Activated CD4-positive, alpha-beta T cell treated with anti-CD3 and anti-CD28 coated beads for 48 hours (primary cell): ENCODE measurements around the gene PTPN23.

Experiments
- DNase-seq: peaks from one replicate; pipeline ENCODE4 v3.0.0-alpha.2; 2020

Gene PTPN23

GRCh38 chr3:47376393-47376792, 4.4 kb upstream of the PTPN23 start:
- DNase-seq = no peak

DNA sequence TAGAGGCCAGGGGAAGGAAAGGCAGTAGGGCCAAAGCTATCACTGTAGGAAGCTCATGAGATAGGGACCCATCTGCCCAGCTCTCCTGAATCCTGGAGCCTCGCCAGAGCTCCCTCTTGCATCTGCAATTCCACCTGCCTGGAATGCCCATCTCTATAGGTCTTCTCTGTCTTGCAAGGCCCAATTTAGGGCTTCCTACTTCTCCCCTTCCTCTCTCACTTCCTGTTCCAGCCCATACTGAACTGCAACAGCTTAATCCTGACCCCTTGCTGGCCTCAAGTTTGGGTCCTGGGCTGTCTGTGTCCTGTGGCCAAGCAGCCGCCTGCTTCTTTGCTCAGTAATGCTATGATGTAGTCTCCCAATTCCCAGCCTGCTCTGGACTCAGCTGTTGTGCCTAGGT, 3.6 kb upstream of the PTPN23 start:
- no peak for DNase-seq

GRCh38 chr3:47378869-47379268, 2.0 kb upstream of the PTPN23 start:
- DNase-seq = no peak

GRCh38 chr3:47379411-47379899, 1.4 kb upstream of the PTPN23 start:
- DNase-seq = no peak

DNA sequence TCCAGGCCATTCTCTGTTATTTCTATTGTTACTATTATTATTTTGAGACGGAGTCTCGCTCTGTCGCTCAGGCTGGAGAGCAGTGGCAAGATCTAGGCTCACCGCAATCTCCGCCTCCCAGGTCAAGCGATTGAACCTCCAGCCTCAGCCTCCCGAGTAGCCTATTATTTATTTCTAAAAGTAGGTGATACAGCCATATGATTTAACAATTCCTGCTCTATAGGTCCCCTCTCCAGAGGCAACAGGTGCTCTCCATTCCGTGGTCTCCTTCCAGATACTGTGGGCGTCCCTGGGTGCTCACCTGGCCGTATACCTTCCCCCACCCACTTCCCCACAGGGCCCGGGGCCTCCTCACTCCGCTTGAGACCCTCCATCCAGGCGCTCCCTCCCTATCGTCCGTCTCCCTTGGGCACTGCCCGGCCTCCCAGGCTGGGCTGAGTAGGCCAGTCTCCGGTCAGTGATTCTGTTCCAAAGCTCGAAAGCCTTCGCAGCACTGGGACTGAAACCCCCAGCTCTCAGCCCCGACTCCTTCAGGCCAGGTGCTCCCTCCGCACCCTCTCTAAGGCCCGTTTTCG, 708 bp upstream of the PTPN23 start:
- no peak for DNase-seq

GRCh38 chr3:47381317-47382157, 716 bp downstream of the PTPN23 start:
- peak; percentile 86 for DNase-seq

GRCh38 chr3:47384425-47384824, 3.6 kb downstream of the PTPN23 start:
- DNase-seq = no peak

DNA sequence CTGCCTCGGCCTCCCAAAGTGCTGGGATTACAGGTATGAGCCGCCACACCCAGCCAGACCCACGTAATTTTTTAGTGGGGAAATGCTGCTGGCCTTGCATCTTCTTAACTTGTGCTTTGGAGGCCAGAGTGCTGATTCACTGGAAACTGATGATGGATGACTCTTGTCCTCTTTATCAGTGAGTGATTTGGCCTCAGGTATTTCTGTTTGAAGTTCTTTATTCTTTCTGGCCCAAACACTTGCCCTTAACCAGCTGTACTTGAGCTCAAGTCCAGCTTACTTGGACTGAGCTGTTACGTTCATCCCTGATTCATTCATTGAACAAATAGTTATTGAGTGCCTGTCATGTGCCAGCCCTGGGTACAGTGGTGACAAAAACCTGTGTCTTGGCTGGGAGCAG, 4.2 kb downstream of the PTPN23 start:
- DNase-seq = no peak

DNA sequence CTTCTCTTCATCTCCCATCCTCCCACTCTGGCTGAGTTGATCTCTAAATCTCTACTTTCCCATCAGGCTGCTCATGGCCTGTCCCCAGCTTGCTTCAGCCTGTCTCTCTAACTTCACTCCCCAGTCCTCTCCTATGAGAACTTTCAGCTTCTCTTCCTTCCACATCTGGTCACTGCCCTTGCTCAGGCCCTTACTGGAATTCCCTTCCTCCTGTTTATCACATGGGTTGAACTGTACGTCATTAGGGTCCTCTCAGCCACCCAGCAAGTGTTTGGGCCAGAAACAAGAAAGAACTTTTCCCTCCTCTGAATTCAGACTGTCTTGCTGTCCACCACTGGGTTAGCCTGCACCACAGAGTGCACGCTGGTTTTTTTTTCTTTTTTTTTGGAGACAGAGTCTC, 5.0 kb downstream of the PTPN23 start:
- no peak for DNase-seq

GRCh38 chr3:47392933-47393332, 12.1 kb downstream of the PTPN23 start:
- DNase-seq = no peak

DNA sequence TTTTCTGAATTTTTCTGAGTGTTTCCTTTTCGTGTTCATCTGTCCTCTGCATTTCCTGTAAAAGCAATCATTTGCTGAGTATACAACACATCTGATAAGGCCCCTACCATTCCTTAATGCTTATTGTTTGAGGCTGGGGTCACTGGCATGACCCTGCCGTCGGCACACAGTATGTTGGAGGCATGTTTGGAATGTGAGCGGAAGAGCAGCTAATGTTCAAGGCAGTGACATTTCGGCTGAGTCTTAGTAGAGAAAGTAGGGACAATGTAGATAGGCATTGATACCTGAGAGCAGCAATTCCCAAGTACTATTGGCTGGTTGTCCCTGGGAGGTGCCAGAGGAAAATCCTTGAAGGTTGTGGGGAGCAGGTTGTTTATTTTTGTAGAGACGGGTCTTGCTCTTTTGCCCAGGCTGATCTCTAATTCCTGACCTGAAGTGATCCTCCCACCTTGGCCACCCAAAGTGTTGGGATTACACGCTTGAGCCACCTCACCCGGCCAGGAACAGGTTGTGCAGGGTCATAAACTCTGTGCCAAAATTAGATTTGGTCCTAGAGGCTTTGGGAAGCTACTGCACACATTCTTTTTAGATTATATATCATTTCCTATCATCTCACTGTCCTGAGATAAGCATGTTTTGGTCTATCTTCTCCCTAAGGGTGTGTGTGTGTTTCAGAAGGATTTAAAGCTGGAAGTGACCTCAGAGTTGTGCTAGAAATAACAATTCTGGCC, 13.5 kb downstream of the PTPN23 start:
- no peak for DNase-seq

GRCh38 chr3:47394881-47395280, 14.1 kb downstream of the PTPN23 start:
- DNase-seq = no peak

DNA sequence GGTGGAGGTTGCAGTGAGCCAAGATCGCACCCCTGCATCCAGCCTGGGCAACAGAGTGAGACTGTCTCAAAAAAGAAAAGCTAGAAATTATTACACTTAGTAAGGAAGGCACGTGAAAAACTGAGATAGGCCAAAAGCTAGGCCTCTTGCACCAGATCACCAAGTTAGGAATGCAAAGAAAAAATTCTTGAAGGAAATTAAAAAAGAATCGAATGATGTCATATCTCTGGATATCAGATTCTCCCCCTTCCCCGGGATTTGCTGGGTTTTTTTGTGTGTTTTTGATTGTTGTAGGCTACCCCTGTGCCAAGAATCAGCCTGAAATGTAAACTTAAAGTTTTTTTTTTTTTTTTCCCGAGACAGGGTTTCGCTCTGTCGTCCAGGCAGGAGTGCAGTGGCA, 17.4 kb downstream of the PTPN23 start:
- DNase-seq = no peak

- no peak for DNase-seq
Observed at GRCh38 chr3:47399016-47399415, 18.2 kb downstream of the PTPN23 start.

DNA sequence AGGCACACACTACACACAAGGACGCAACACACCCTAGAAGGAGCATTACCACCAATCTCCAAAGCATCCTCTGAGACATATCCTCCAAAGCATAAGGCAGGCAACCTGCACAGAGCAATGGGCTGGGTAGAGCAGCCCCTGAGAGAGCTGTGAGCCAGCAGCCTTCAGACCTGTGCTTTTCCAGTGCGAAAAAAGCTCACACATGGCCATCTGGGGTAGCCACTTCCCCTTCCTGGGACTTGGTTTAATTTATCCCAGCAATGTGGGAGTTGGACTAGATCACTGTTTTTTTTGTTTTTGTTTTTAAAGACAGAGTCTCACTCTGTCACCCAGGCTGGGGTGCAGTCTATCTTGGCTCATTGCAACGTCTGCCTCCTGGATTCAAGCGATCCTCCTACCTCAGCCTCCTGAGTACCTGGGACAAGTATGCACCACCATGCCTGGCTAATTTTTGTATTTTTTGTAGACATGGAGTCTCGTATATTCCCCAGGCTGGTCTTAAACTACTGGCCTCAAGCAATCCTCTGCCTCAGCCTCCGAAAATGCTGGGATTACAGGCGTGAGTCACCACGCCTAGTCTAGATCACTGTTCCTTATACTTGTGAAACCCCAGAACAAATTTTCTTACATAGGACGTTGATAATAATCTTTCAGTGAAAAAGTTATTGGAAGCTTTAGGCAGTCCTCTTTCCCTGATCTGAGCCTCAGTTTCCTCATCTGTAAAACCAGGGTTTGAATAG, 18.9 kb downstream of the PTPN23 start:
- DNase-seq = no peak

- DNase-seq = no peak
Observed at GRCh38 chr3:47404431-47404876, 23.6 kb downstream of the PTPN23 start.

GRCh38 chr3:47404955-47405790, 24.4 kb downstream of the PTPN23 start:
- no peak for DNase-seq

DNA sequence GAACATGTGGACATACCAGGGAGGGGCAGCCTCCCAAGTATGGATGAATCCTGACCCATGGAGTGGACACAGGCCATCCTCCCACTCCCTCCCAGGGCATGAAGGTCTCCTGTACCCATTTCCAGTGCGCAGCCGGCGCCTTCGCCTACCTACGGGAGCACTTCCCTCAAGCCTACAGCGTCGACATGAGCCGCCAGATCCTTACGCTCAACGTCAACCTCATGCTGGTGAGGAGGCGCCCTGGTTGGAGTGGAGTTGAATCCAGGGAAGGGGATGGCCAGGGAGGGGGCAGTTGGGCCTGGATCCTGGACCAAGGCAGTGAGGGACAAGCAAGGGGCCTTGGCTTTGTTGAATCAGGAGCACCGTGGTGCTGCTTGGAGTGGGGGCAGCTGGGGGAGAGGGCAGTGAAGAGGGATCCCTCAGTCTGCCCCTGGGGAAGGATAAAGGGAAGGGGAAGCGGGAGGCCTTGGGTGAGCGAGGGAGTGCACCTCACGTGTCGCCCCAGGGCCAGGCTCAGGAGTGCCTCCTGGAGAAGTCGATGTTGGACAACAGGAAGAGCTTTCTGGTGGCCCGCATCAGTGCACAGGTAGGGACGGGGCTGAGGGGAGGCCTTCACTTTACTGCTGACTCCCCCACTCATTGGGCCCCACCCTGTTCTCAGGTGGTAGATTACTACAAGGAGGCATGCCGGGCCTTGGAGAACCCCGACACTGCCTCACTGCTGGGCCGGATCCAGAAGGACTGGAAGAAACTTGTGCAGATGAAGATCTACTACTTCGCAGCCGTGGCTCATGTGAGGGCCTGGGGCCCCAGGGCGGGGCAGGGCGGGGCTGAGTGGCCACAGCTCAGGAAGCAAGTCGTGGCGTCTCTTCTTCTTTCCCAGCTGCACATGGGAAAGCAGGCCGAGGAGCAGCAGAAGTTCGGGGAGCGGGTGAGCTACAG, 25.3 kb downstream of the PTPN23 start:
- no peak for DNase-seq

- DNase-seq = no peak
Observed at GRCh38 chr3:47406762-47407149, 25.9 kb downstream of the PTPN23 start.

DNA sequence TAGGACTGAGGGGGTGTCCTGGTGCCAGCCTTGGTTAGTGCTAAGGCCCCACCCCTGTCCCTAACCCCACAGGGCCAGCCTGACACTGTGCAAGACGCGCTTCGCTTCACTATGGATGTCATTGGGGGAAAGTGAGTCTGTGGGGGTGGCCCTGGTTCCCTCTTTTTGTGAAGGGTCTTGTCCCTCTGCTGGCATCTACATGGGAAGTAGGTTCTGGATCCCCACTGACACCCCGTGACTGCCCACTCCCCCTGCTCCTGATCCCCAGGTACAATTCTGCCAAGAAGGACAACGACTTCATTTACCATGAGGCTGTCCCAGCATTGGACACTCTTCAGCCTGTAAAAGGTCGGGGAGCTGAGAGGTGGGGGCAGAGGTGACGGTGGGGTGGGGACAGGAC, 26.4 kb downstream of the PTPN23 start:
- DNase-seq = no peak
